Thyroid gland (tissue), 4 donors: ENCODE data around the gene ARID5A. TPM values are rescaled to one million over a fixed set of nuclear protein-coding genes. Genes with fewer than 3 reads are reported as not detected.
A peak's percentile ranks its signal among the peaks of the same experiment; 100 is the strongest.

Experiments used
- DNase-seq, 2 donors: peaks; one replicate each; pipeline ENCODE4 v3.0.0-alpha.2; 2019
- H3K27ac ChIP-seq, 3 donors: fragments of 200-600 bp; sonication (generic); 1 replicate in 2 of 3; 2 replicates in 1 of 3; pipeline ENCODE4 v1.5.1; 2016 to 2019; ENCODE audit warnings: mild to moderate bottlenecking in 1 of 3, moderate library complexity in 1 of 3
- H3K27me3 ChIP-seq: fragments of 200-600 bp; sonication (generic); one replicate; pipeline ENCODE4 v1.5.1; 2019
- H3K36me3 ChIP-seq, 2 donors: fragments of 200-600 bp; sonication (generic); one replicate each; pipeline ENCODE4 v1.5.1; 2016 to 2019
- H3K4me1 ChIP-seq, 2 donors: fragments of 200-600 bp; sonication (generic); one replicate each; pipeline ENCODE4 v1.5.1; 2017 to 2019
- H3K4me3 ChIP-seq, 3 donors: fragments of 200-600 bp; sonication (generic); replicated peaks in 1 of 3; 1 replicate in 2 of 3; 2 replicates in 1 of 3; pipeline ENCODE4 v1.5.1; 2016; ENCODE audit warnings: mild to moderate bottlenecking in 1 of 3
- H3K9me3 ChIP-seq: fragments of 200-600 bp; sonication (generic); one replicate; pipeline ENCODE4 v1.5.1; 2017
- POLR2A ChIP-seq, 2 donors: fragments of 450-650 bp; IDR thresholded peaks; one replicate each; pipeline ENCODE4 v1.6.1; 2017; ENCODE audit warnings: antibody characterized with exemption in 2 of 2, mild to moderate bottlenecking in 2 of 2, moderate library complexity in 1 of 2
- WGBS, 2 donors: methylation state at CpG; one replicate each; pipeline ENCODE4 v1.1.5; 2017; 5-methylcytosine and 5-hydroxymethylcytosine counted together
- intact Hi-C: fragments of 100-400 bp; cut with DNase I; formaldehyde crosslinking; loops from one replicate; pipeline ENCODE4 v1.15.1; 2023
- total RNA-seq, 4 donors: library from RNA; depleted of rRNA; stranded (reverse); fragments of >200 nt; gene quantifications; one replicate each; pipeline ENCODE4 v1.2.3, GENCODE V29; 2016
- TF ChIP-seq, protein P1 (sequence below), 6 experiments: fragments of 200-600 bp in 3 of 6; fragments of 450-650 bp in 3 of 6; sonication (generic) in 3 of 6; IDR thresholded peaks; one replicate each; pipeline ENCODE4 v1.5.1; 2016 to 2019; ENCODE audit warnings: antibody characterized with exemption in 6 of 6, mild to moderate bottlenecking in 2 of 6, inconsistent platforms in 1 of 6, moderate library complexity in 1 of 6

The ARID5A gene, protein sequence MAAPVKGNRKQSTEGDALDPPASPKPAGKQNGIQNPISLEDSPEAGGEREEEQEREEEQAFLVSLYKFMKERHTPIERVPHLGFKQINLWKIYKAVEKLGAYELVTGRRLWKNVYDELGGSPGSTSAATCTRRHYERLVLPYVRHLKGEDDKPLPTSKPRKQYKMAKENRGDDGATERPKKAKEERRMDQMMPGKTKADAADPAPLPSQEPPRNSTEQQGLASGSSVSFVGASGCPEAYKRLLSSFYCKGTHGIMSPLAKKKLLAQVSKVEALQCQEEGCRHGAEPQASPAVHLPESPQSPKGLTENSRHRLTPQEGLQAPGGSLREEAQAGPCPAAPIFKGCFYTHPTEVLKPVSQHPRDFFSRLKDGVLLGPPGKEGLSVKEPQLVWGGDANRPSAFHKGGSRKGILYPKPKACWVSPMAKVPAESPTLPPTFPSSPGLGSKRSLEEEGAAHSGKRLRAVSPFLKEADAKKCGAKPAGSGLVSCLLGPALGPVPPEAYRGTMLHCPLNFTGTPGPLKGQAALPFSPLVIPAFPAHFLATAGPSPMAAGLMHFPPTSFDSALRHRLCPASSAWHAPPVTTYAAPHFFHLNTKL
- total RNA-seq, result 10 to 100 TPM in 3 of 4 donors, 1 to 10 TPM in 1; 9.2 to 29.3 (median 20.0) TPM

DNA sequence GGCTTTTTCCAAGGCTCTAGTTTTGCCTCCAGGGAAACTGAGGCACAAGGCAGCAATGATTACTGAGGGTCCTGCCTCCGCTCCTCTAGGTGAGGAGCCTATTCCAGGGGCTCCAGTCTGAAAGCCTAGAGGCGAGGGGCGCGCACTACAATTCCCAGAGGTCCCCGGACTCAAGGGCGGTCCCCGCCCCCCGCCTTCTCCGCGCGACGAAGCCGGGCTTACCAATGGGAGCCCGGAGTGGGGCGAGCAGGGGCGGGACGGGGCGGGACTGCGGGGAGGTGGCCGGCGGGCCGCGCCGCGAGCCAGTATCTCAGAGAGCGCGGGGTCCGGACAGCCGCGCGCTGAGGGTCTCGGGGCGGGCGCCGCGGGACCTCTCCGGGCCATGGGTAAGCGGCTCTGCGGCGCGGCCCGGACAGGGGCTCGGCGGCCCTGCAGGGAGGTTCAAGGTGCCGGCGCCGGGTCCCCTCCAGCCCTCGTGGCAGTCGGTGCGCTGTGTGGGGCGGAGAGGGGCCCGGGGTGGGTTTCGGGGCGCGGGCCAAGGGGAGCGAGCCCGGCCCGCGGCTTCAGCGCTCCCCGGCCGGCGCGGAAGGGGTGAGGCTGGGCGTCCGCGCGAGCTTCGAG is at the start of gene ARID5A:
Gene ARID5A (plus strand): TSS at position 308 of the 621 bp plus-strand sequence. CDS start 75 bp downstream, at position 383.
- intact Hi-C loops, result loop anchor here (10.0 kb wide), 1 partner anchor 98 kb away; the partner anchor contains the start of gene KANSL3
- Histone ChIP-seq H3K27ac (peak within 1 kb of the TSS; percentile 67 to 94 (median 93)), H3K4me3 (peak within 1 kb of the TSS; percentile 68 to 91 (median 71)), H3K36me3 (no peaks in the 10 kb centered on the region), H3K27me3 (no peaks in the 10 kb centered on the region), H3K9me3 (no peaks in the 10 kb centered on the region), H3K4me1 (peaks cover 42 to 64% of the 10 kb centered on the region in 2 donors)
- TF ChIP-seq, protein P1, sequence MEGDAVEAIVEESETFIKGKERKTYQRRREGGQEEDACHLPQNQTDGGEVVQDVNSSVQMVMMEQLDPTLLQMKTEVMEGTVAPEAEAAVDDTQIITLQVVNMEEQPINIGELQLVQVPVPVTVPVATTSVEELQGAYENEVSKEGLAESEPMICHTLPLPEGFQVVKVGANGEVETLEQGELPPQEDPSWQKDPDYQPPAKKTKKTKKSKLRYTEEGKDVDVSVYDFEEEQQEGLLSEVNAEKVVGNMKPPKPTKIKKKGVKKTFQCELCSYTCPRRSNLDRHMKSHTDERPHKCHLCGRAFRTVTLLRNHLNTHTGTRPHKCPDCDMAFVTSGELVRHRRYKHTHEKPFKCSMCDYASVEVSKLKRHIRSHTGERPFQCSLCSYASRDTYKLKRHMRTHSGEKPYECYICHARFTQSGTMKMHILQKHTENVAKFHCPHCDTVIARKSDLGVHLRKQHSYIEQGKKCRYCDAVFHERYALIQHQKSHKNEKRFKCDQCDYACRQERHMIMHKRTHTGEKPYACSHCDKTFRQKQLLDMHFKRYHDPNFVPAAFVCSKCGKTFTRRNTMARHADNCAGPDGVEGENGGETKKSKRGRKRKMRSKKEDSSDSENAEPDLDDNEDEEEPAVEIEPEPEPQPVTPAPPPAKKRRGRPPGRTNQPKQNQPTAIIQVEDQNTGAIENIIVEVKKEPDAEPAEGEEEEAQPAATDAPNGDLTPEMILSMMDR (IDR thresholded peaks at IDR 0.05), result peak in 5 of 6 experiments; percentile 29 to 62 (median 51)
- TF ChIP-seq POLR2A (IDR thresholded peaks at IDR 0.05), result peak; percentile 77 to 92
- WGBS, 2 donors, result 0 to 12% methylated on average over 5 to 6 of the region's 69 CpGs
- DNase-seq, result peak; percentile 95 to 96

DNA sequence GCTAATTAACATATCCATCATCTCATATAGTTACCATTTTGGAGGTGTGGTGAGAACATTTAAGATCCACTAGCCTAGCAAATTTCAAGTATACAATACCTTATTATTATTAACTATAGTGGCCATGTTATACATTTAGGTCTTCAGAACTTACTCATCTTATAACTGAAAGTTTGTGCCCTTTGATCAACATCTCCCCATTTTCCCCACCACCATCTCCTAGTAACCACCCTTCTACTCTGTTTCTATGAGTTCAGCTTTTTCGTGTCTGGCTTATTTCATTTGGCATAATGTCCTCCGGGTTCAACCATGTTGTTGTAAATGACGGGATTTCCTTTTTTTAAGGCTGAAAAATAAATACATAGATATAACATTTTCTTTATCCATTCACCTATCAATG is 47.3 kb upstream of the ARID5A start:
- Histone ChIP-seq H3K27me3 (no peaks in the 10 kb centered on the region), H3K4me3 (no peak overlapping the region), H3K27ac (no peak overlapping the region), H3K9me3 (no peaks in the 10 kb centered on the region), H3K36me3 (no peaks in the 10 kb centered on the region), H3K4me1 (peaks cover 0 to 3% of the 10 kb centered on the region in 2 donors)
- TF ChIP-seq POLR2A (IDR thresholded peaks at IDR 0.05), result no peak
- TF ChIP-seq, protein P1 (IDR thresholded peaks at IDR 0.05), result no peak
- intact Hi-C loops, result no loop called here
- DNase-seq, result no peak
- 88 to 90% methylated on average over 3 of the region's 3 CpGs for WGBS, 2 donors

DNA sequence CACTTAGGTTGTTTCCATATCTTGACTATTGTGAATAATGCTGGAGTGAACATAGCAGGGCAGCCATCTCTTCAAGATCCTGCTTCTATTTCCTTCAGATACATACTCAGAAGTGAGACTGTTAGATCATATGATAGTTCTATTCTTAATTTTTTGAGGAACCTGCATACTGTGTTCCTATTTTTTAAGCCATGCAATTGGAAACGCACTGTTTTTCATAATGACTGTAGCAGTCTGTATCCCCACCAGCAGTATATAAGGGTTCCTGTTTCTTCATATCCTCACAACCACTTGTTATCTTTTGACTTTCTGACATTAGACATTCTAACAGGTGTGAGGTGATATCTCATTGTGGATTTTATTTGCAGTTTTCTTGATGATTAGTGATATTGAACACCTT is 46.9 kb upstream of the ARID5A start:
- DNase-seq, result no peak
- intact Hi-C loops, result no loop called here
- H3K4me3 ChIP-seq, result no peak overlapping the region
- H3K27ac ChIP-seq, result no peak overlapping the region
- no peaks in the 10 kb centered on the region for H3K27me3 ChIP-seq
- no peak for TF ChIP-seq POLR2A (IDR thresholded peaks at IDR 0.05)
- TF ChIP-seq, protein P1 (IDR thresholded peaks at IDR 0.05), result no peak
- H3K36me3 ChIP-seq, result no peaks in the 10 kb centered on the region
- 77 to 83% methylated on average over 1 of the region's 1 CpG for WGBS, 2 donors
- H3K4me1 ChIP-seq, result peaks cover 0 to 3% of the 10 kb centered on the region in 2 donors
- H3K9me3 ChIP-seq, result no peaks in the 10 kb centered on the region

DNA sequence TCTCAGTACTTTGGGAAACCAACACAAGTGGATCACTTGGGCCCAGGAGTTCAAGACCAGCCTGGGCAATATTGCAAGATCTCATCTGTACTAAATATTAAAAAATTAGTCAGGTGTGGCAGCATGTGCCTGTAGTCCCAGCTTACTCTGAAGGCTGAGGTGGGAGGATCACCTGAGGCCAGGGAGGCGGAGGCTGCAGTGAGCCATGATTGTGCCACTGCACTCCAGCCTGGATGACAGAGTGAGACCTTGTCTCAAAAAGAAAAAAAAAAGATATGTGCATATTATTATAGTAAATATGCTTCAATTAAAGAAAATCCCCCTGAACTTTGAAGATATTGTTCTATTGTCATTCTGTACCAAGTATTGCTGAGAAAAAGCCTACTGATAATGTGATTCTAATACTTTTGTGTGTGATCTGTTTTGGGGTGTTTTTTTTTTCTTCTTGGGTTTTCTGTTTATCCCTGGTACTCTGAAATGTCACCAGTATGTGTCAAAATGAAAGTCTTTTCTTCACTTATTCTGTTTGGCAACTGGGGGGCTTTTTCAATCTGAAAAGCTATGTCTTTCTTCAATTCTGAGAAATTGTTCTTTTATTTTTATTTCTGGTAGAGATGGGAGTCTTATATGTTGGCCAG is 44.6 kb upstream of the ARID5A start:
- no peaks in the 10 kb centered on the region for H3K9me3 ChIP-seq
- H3K4me3 ChIP-seq, result no peak overlapping the region
- H3K27ac ChIP-seq, result no peak overlapping the region
- 93 to 100% methylated on average over 1 of the region's 1 CpG for WGBS, 2 donors
- TF ChIP-seq POLR2A (IDR thresholded peaks at IDR 0.05), result no peak
- TF ChIP-seq, protein P1 (IDR thresholded peaks at IDR 0.05), result no peak
- no peaks in the 10 kb centered on the region for H3K4me1 ChIP-seq
- no peak for DNase-seq
- intact Hi-C loops, result no loop called here
- no peaks in the 10 kb centered on the region for H3K36me3 ChIP-seq
- H3K27me3 ChIP-seq, result no peaks in the 10 kb centered on the region
